HEK293 (cell line): ENCODE data around the gene POLR1G.

ENCODE experiments used
- CTCF ChIA-PET: fragments of 350-600 bp; formaldehyde crosslinking; extraction: SDS; loops from one replicate; lab custom pipeline; 2021; ENCODE audit warnings: antibody characterized with exemption; lab: Yijun Ruan, JAX
- POLR2A ChIA-PET: fragments of 300-600 bp; formaldehyde crosslinking; extraction: SDS; loops from one replicate; lab custom pipeline; 2020; ENCODE audit warnings: antibody characterized with exemption, inconsistent platforms; lab: Yijun Ruan, JAX
- H3K27ac ChIP-seq: fragments of 200-500 bp; sonication (Bioruptor generic); 2 replicates; pipeline ENCODE4 v1.5.1; 2014; ENCODE audit warnings: low read depth, low read length, control low read depth, inconsistent platforms; ENCODE audit errors: extremely low read depth
- H3K36me3 ChIP-seq, 2 experiments: fragments of 200-500 bp in 1 of 2; sonication (Bioruptor generic) in 1 of 2; 1 replicate in 1 of 2; 2 replicates in 1 of 2; pipeline ENCODE4 v1.5.1; 2014 to 2017; ENCODE audit warnings: inconsistent platforms in 2 of 2, low read length in 2 of 2; ENCODE audit not compliant: control insufficient read depth in 2 of 2, insufficient read depth in 1 of 2
- H3K4me1 ChIP-seq: fragments of 200-500 bp; sonication (Bioruptor generic); 2 replicates; pipeline ENCODE4 v1.5.1; 2014; ENCODE audit warnings: mild to moderate bottlenecking, low read length, inconsistent platforms; ENCODE audit not compliant: control insufficient read depth, insufficient read depth
- H3K4me3 ChIP-seq: 2 replicates; pipeline ENCODE4 v1.5.1; 2011; ENCODE audit warnings: low read depth, mild to moderate bottlenecking, control low read depth, low read length, moderate library complexity
- H3K9me3 ChIP-seq: fragments of 200-500 bp; sonication (Bioruptor generic); 2 replicates; pipeline ENCODE4 v1.5.1; 2014; ENCODE audit warnings: low read depth, low read length, inconsistent platforms; ENCODE audit not compliant: control insufficient read depth, insufficient read depth
- ATF2 ChIP-seq: fragments of 450-650 bp; formaldehyde crosslinking; IDR thresholded peaks from 2 replicates; pipeline ENCODE4 v1.5.1; 2016; ENCODE audit warnings: missing biosample characterization, missing genetic modification characterization, low read depth
- BCL11B ChIP-seq: fragments of 450-650 bp; formaldehyde crosslinking; IDR thresholded peaks from 2 replicates; pipeline ENCODE4 v1.5.1; 2016; ENCODE audit warnings: low read depth, missing biosample characterization, missing genetic modification characterization
- GLI4 ChIP-seq: fragments of 450-650 bp; formaldehyde crosslinking; IDR thresholded peaks from 2 replicates; pipeline ENCODE4 v1.5.1; 2016; ENCODE audit warnings: missing biosample characterization, missing genetic modification characterization
- KLF10 ChIP-seq: fragments of 450-650 bp; IDR thresholded peaks from 2 replicates; pipeline ENCODE4 v1.5.1; 2018; ENCODE audit warnings: missing biosample characterization, mild to moderate bottlenecking, missing genetic modification characterization
- PATZ1 ChIP-seq: fragments of 450-650 bp; formaldehyde crosslinking; IDR thresholded peaks from 2 replicates; pipeline ENCODE4 v1.5.1; 2016; ENCODE audit warnings: missing biosample characterization, missing genetic modification characterization
- PRDM1 ChIP-seq: fragments of 450-650 bp; formaldehyde crosslinking; IDR thresholded peaks from 2 replicates; pipeline ENCODE4; 2016; ENCODE audit warnings: missing biosample characterization, missing genetic modification characterization
- SP7 ChIP-seq: fragments of 450-650 bp; formaldehyde crosslinking; IDR thresholded peaks from 2 replicates; pipeline ENCODE4 v1.5.1; 2016; ENCODE audit warnings: missing biosample characterization, missing genetic modification characterization
- ZBTB17 ChIP-seq: fragments of 450-650 bp; formaldehyde crosslinking; IDR thresholded peaks from 2 replicates; pipeline ENCODE4 v1.5.1; 2016; ENCODE audit warnings: missing biosample characterization, missing genetic modification characterization
- ZBTB20 ChIP-seq: fragments of 450-650 bp; formaldehyde crosslinking; IDR thresholded peaks from 2 replicates; pipeline ENCODE4 v1.5.1; 2016; ENCODE audit warnings: missing biosample characterization, missing genetic modification characterization
- ZBTB26 ChIP-seq: fragments of 450-650 bp; formaldehyde crosslinking; optimal IDR thresholded peaks from 2 replicates; pipeline ENCODE3; 2016; ENCODE audit warnings: missing biosample characterization, mild to moderate bottlenecking, missing genetic modification characterization
- ZFP3 ChIP-seq: fragments of 450-650 bp; formaldehyde crosslinking; IDR thresholded peaks from 2 replicates; pipeline ENCODE4 v1.5.1; 2016; ENCODE audit warnings: low read depth, missing biosample characterization, missing genetic modification characterization
- ZNF18 ChIP-seq: fragments of 450-650 bp; formaldehyde crosslinking; IDR thresholded peaks from 2 replicates; pipeline ENCODE4 v1.5.1; 2016; ENCODE audit warnings: missing biosample characterization, missing genetic modification characterization
- ZNF202 ChIP-seq: fragments of 450-650 bp; formaldehyde crosslinking; IDR thresholded peaks from 2 replicates; pipeline ENCODE4 v1.5.1; 2016; ENCODE audit warnings: missing biosample characterization, missing genetic modification characterization, borderline replicate concordance
- ZNF24 ChIP-seq: fragments of 450-650 bp; formaldehyde crosslinking; IDR thresholded peaks from 2 replicates; pipeline ENCODE4 v1.5.1; 2016; ENCODE audit warnings: missing biosample characterization, missing genetic modification characterization
- ZNF404 ChIP-seq: fragments of 450-650 bp; formaldehyde crosslinking; IDR thresholded peaks from 2 replicates; pipeline ENCODE4 v1.5.1; 2017; ENCODE audit warnings: missing biosample characterization, missing genetic modification characterization
- ZNF423 ChIP-seq: fragments of 450-650 bp; formaldehyde crosslinking; IDR thresholded peaks from 2 replicates; pipeline ENCODE4 v1.5.1; 2016; ENCODE audit warnings: missing biosample characterization, missing genetic modification characterization
- ZNF48 ChIP-seq: fragments of 450-650 bp; formaldehyde crosslinking; IDR thresholded peaks from 2 replicates; pipeline ENCODE4 v1.5.1; 2016; ENCODE audit warnings: missing biosample characterization, missing genetic modification characterization
- ZNF501 ChIP-seq: fragments of 450-650 bp; formaldehyde crosslinking; IDR thresholded peaks from 2 replicates; pipeline ENCODE4 v1.5.1; 2016; ENCODE audit warnings: missing biosample characterization, missing genetic modification characterization
- ZNF580 ChIP-seq: fragments of 450-650 bp; formaldehyde crosslinking; IDR thresholded peaks from 2 replicates; pipeline ENCODE4 v1.5.1; 2016; ENCODE audit warnings: missing biosample characterization, missing genetic modification characterization
- ZNF621 ChIP-seq: fragments of 450-650 bp; formaldehyde crosslinking; IDR thresholded peaks from 2 replicates; pipeline ENCODE4 v1.5.1; 2017; ENCODE audit warnings: missing biosample characterization, missing genetic modification characterization
- ZNF624 ChIP-seq: fragments of 450-650 bp; formaldehyde crosslinking; IDR thresholded peaks from 2 replicates; pipeline ENCODE4 v1.5.1; 2017; ENCODE audit warnings: missing biosample characterization, missing genetic modification characterization
- ZNF639 ChIP-seq: fragments of 450-650 bp; formaldehyde crosslinking; IDR thresholded peaks from 2 replicates; pipeline ENCODE4 v1.5.1; 2016; ENCODE audit warnings: missing biosample characterization, missing genetic modification characterization
- ZNF660 ChIP-seq: fragments of 450-650 bp; IDR thresholded peaks from 2 replicates; pipeline ENCODE4 v1.5.1; 2018; ENCODE audit warnings: missing biosample characterization, mild to moderate bottlenecking, missing genetic modification characterization
- ZNF768 ChIP-seq: fragments of 450-650 bp; formaldehyde crosslinking; IDR thresholded peaks from 2 replicates; pipeline ENCODE4 v1.5.1; 2018; ENCODE audit warnings: missing biosample characterization, mild to moderate bottlenecking, missing genetic modification characterization
- ZNF785 ChIP-seq: fragments of 450-650 bp; formaldehyde crosslinking; IDR thresholded peaks from 2 replicates; pipeline ENCODE4 v1.5.1; 2016; ENCODE audit warnings: missing biosample characterization, missing genetic modification characterization
- ZNF792 ChIP-seq: fragments of 450-650 bp; formaldehyde crosslinking; IDR thresholded peaks from 2 replicates; pipeline ENCODE4 v1.5.1; 2016; ENCODE audit warnings: missing biosample characterization, missing genetic modification characterization

The POLR1G gene

GRCh38 chr19:45368737-45369340 is 37.6 kb upstream of the POLR1G start (continued):
- TF ChIP-seq ZNF785 (no peak), ZNF624 (tag by site-specific recombination) (no peak), ZFP3 (tag by site-specific recombination) (no peak), ZNF621 (tag by site-specific recombination) (no peak), ZNF202 (tag by site-specific recombination) (no peak), ZNF639 (tag by site-specific recombination) (no peak), ZNF580 (tag by site-specific recombination) (no peak), ZNF768 (no peak)

GRCh38 chr19:45370410-45371204 is 35.8 kb upstream of the POLR1G start, which contains the start of gene ERCC2:
ERCC2 (minus strand) TSS chr19:45370573; CDS start chr19:45370540, 33 bp downstream.
- CTCF ChIA-PET = interaction anchor here (0.6 to 1.4 kb wide), 5 partner anchors 29 to 327 kb away, joined by 3 to 8 read pairs (median 5); no protein-coding TSS in a partner anchor
- TF ChIP-seq ZNF501 (peak; percentile 53; the same call in 1 of the 2 replicates), SP7 (tag by site-specific recombination) (0 out of 2 replicates have a peak, but pooled peaks have one; percentile 41), ZNF48 (tag by site-specific recombination) (no peak), GLI4 (tag by site-specific recombination) (0 out of 2 replicates have a peak, but pooled peaks have one; percentile 45), PATZ1 (tag by site-specific recombination) (peak; percentile 74; the same call in 1 of the 2 replicates), ZBTB17 (peak; percentile 99), ZNF404 (tag by site-specific recombination) (no peak), ZBTB20 (peak; percentile 20; the same call in 1 of the 2 replicates), PRDM1 (tag by site-specific recombination) (peak; percentile 83), ZNF792 (peak; percentile 53; the same call in 1 of the 2 replicates), BCL11B (tag by site-specific recombination) (no peak), KLF10 (tag by site-specific recombination) (peak; percentile 18; the same call in 1 of the 2 replicates), ZBTB26 (tag by site-specific recombination) (peak; percentile 36), ZNF423 (tag by site-specific recombination) (no peak), ZNF660 (tag by site-specific recombination) (0 out of 2 replicates have a peak, but pooled peaks have one; percentile 8), ZNF18 (no peak), ZNF24 (tag by site-specific recombination) (peak; percentile 29; the same call in 1 of the 2 replicates), ATF2 (tag by site-specific recombination) (no peak)

More at GRCh38 chr19:45370410-45371204, 35.8 kb upstream of the POLR1G start, which contains the start of gene ERCC2:
- H3K27ac ChIP-seq = peak within 1 kb of the TSS; percentile 82
- POLR2A ChIA-PET = interaction anchor here (0.6 to 1.5 kb wide), 4 partner anchors 108 to 332 kb away, joined by 3 to 5 read pairs (median 3); partner anchors contain the start of genes BLOC1S3, CLASRP and TRAPPC6A
- no peaks in the 10 kb centered on the region for H3K9me3 ChIP-seq
- H3K36me3 ChIP-seq = peaks cover 21 to 22% of the 10 kb centered on the region in 2 experiments; a peak in 2 of 3 replicates
- H3K4me3 ChIP-seq = peak within 1 kb of the TSS; percentile 77
- 0 out of 2 replicates have a peak, but pooled peaks cover 2% of the 10 kb centered on the region for H3K4me1 ChIP-seq
